ENCODE results near the gene ERP29. TPM values are rescaled to one million over a fixed set of nuclear protein-coding genes. Genes with fewer than 3 reads are reported as not detected.

ERP29 gene
- total RNA-seq, 2 donors from 2014 or later: 152 to 183 TPM

DNA sequence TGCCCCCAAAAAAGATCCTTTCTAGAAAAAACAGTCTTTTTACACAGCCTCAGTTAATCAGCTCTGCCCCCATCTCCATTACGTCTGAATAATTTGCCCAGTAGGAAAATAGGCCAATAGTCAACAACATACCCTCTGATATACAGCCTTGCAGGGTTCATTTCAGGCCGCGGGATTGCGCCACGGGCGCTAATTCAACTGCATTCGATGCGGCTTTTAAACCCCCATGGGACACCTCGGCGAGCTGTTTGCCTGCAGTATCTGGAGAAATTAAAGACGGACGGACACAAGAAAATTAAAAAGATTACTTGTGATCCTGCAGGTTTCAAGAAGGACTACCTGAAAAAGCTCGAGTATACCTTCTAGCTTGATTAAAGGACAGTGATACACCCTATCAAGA lies 36.1 kb downstream of the ERP29 start:
- WGBS, 2 experiments (ENCODE audit: insufficient coverage in 1 of 2, insufficient read length in 1 of 2): 97 to 98% methylated on average over 13 of the region's 13 CpGs
- Mint-ChIP-seq H3K9me3 (no peaks in the 10 kb centered on the region), H3K27ac (no peak overlapping the region), H3K4me3 (no peak overlapping the region), H3K27me3 (ENCODE audit: insufficient read depth) (no peaks in the 10 kb centered on the region), H3K4me1 (no peaks in the 10 kb centered on the region), H3K36me3 (ENCODE audit: low read depth) (peaks cover 71% of the 10 kb centered on the region)
- Histone ChIP-seq H3K4me1 (ENCODE audit: control insufficient read depth, insufficient read depth, low read length) (no peaks in the 10 kb centered on the region), H3K27ac (ENCODE audit: low read depth, low read length) (no peak overlapping the region), H3K9me3 (ENCODE audit: control insufficient read depth, low read length) (no peaks in the 10 kb centered on the region), H3K36me3 (ENCODE audit: control insufficient read depth, insufficient read depth, low read length) (peaks cover 88% of the 10 kb centered on the region), H3K9ac (ENCODE audit: extremely low read depth, low read length, poor library complexity, severe bottlenecking) (no peak overlapping the region), H3K27me3 (ENCODE audit: control insufficient read depth, insufficient read depth, low read length, poor library complexity, severe bottlenecking) (no peaks in the 10 kb centered on the region), H3K4me3 (ENCODE audit: low read length) (no peak overlapping the region)
- no peak for TF ChIP-seq CTCF (conservative IDR thresholded peaks at IDR 0.05)
- DNase-seq: no peak

GRCh38 chr12:112061137-112061536 lies 47.9 kb downstream of the ERP29 start:
- no peak overlapping the region for H3K4me3 ChIP-seq (ENCODE audit: low read length)
- H3K4me1 ChIP-seq (ENCODE audit: control insufficient read depth, insufficient read depth, low read length): no peaks in the 10 kb centered on the region
- Mint-ChIP-seq H3K36me3 (ENCODE audit: low read depth) (peaks cover 68% of the 10 kb centered on the region), H3K4me1 (peaks cover 3% of the 10 kb centered on the region), H3K9me3 (no peaks in the 10 kb centered on the region), H3K4me3 (no peak overlapping the region), H3K27ac (peak overlapping the region; percentile 77), H3K27me3 (ENCODE audit: insufficient read depth) (no peaks in the 10 kb centered on the region)
- H3K9ac ChIP-seq (ENCODE audit: extremely low read depth, low read length, poor library complexity, severe bottlenecking): no peak overlapping the region
- H3K27me3 ChIP-seq (ENCODE audit: control insufficient read depth, insufficient read depth, low read length, poor library complexity, severe bottlenecking): no peaks in the 10 kb centered on the region
- H3K36me3 ChIP-seq (ENCODE audit: control insufficient read depth, insufficient read depth, low read length): peaks cover 72% of the 10 kb centered on the region
- DNase-seq: peak; percentile 24
- WGBS, 2 experiments (ENCODE audit: insufficient coverage in 1 of 2, insufficient read length in 1 of 2): 94 to 96% methylated on average over 2 of the region's 2 CpGs
- H3K27ac ChIP-seq (ENCODE audit: low read depth, low read length): no peak overlapping the region
- no peaks in the 10 kb centered on the region for H3K9me3 ChIP-seq (ENCODE audit: control insufficient read depth, low read length)
- no peak for TF ChIP-seq CTCF (conservative IDR thresholded peaks at IDR 0.05)

DNA sequence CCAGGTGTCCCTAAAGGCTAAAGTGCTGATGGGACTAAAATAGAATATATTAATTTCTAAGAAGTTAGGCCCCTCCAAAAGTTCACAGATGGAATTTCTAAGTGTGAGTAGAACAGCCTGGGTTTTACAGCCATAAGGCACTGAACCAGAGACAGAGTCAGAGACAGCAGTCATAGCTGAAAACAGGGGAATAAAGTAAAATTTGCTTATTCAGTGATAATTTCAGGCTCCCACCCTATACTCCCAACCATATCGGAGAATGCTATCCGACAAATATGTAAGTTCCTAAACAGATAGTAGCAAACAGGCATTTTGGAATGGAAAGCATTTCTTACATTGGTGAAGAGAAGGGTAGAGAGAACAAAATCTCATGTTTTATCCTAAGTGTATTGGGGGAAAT lies 50.0 kb downstream of the ERP29 start:
- peaks cover 74% of the 10 kb centered on the region for H3K36me3 Mint-ChIP-seq (ENCODE audit: low read depth)
- DNase-seq: no peak
- Histone ChIP-seq H3K4me1 (ENCODE audit: control insufficient read depth, insufficient read depth, low read length) (no peaks in the 10 kb centered on the region), H3K27ac (ENCODE audit: low read depth, low read length) (no peak overlapping the region), H3K9me3 (ENCODE audit: control insufficient read depth, low read length) (no peaks in the 10 kb centered on the region), H3K36me3 (ENCODE audit: control insufficient read depth, insufficient read depth, low read length) (peaks cover 77% of the 10 kb centered on the region), H3K4me3 (ENCODE audit: low read length) (no peak overlapping the region), H3K9ac (ENCODE audit: extremely low read depth, low read length, poor library complexity, severe bottlenecking) (no peak overlapping the region), H3K27me3 (ENCODE audit: control insufficient read depth, insufficient read depth, low read length, poor library complexity, severe bottlenecking) (no peaks in the 10 kb centered on the region)
- no peaks in the 10 kb centered on the region for H3K27me3 Mint-ChIP-seq (ENCODE audit: insufficient read depth)
- no peak for TF ChIP-seq CTCF (conservative IDR thresholded peaks at IDR 0.05)
- peaks cover 13% of the 10 kb centered on the region for H3K4me1 Mint-ChIP-seq
- H3K27ac Mint-ChIP-seq: no peak overlapping the region
- H3K9me3 Mint-ChIP-seq: no peaks in the 10 kb centered on the region
- WGBS, 2 experiments (ENCODE audit: insufficient coverage in 1 of 2, insufficient read length in 1 of 2): 100% methylated on average over 2 of the region's 2 CpGs; no CpG with 5 or more reads in 1 of the 2 experiments
- H3K4me3 Mint-ChIP-seq: no peak overlapping the region

Measured in endodermal cell (in vitro differentiated cells).